ENCODE measurements around the gene CYP26B1.

Gene CYP26B1

GRCh38 chr2:72141032-72141645 is 6.5 kb downstream of the CYP26B1 start:
- DNase-seq (ENCODE audit: low read depth in 3 of 3), result no peak

GRCh38 chr2:72140621-72140960 is 7.1 kb downstream of the CYP26B1 start:
- no peak for DNase-seq (ENCODE audit: low read depth in 3 of 3)

GRCh38 chr2:72139874-72140620 is 7.6 kb downstream of the CYP26B1 start:
- no peak for DNase-seq (ENCODE audit: low read depth in 3 of 3)

- no peak for DNase-seq (ENCODE audit: low read depth in 3 of 3)
These were observed 8.2 kb downstream of the CYP26B1 start for GRCh38 chr2:72139471-72139873.

- DNase-seq (ENCODE audit: low read depth in 3 of 3), result no peak
These were observed 8.7 kb downstream of the CYP26B1 start for GRCh38 chr2:72138921-72139381.

- DNase-seq (ENCODE audit: low read depth in 3 of 3), result no peak
These were observed 9.4 kb downstream of the CYP26B1 start for GRCh38 chr2:72138011-72138881.

GRCh38 chr2:72137498-72138010 is 10.1 kb downstream of the CYP26B1 start:
- peak; percentile 26 to 55 (median 46) for DNase-seq (ENCODE audit: low read depth in 3 of 3)

- no peak for DNase-seq (ENCODE audit: low read depth in 3 of 3)
These were observed 10.6 kb downstream of the CYP26B1 start for GRCh38 chr2:72136933-72137497.

GRCh38 chr2:72136331-72136730 is 11.3 kb downstream of the CYP26B1 start:
- no peak for DNase-seq (ENCODE audit: low read depth in 3 of 3)

- DNase-seq (ENCODE audit: low read depth in 3 of 3), result no peak
These were observed 11.7 kb downstream of the CYP26B1 start for GRCh38 chr2:72135921-72136320.

- DNase-seq (ENCODE audit: low read depth in 3 of 3), result no peak
These were observed 12.5 kb downstream of the CYP26B1 start for GRCh38 chr2:72134997-72135800.

- DNase-seq (ENCODE audit: low read depth in 3 of 3), result no peak
These were observed 13.2 kb downstream of the CYP26B1 start for GRCh38 chr2:72134408-72134996.

- DNase-seq (ENCODE audit: low read depth in 3 of 3), result no peak
These were observed 13.8 kb downstream of the CYP26B1 start for GRCh38 chr2:72133721-72134407.

- no peak for DNase-seq (ENCODE audit: low read depth in 3 of 3)
These were observed 14.5 kb downstream of the CYP26B1 start for GRCh38 chr2:72132981-72133720.

GRCh38 chr2:72131916-72132841 is 15.5 kb downstream of the CYP26B1 start:
- DNase-seq (ENCODE audit: low read depth in 3 of 3), result no peak

- no peak for DNase-seq (ENCODE audit: low read depth in 3 of 3)
These were observed 16.2 kb downstream of the CYP26B1 start for GRCh38 chr2:72131371-72131891.

- no peak for DNase-seq (ENCODE audit: low read depth in 3 of 3)
These were observed 16.9 kb downstream of the CYP26B1 start for GRCh38 chr2:72130659-72131360.

Data from stimulated activated CD4-positive, alpha-beta T cell treated with anti-CD3 and anti-CD28 coated beads, TNF-alpha, amount 100 ng/mL, for 4 hours (primary cell).